SHP77 (cell line): ENCODE measurements around the gene TPPP3.
"Not testable (repeated sequence)": the region's sequence is repeated elsewhere in the genome, so short reads cannot be mapped to it uniquely, and the experiment has no call there.

Experiments used
- DNase-seq, 2 experiments: peaks; one replicate each; lab custom pipeline; 2025; lab: John Stamatoyannopoulos, UW

TPPP3 gene

GRCh38 chr16:67389911-67390815 is 3.1 kb downstream of the TPPP3 start:
- DNase-seq, result no peak

- DNase-seq, result no peak
Observed at GRCh38 chr16:67388591-67388990, 4.7 kb downstream of the TPPP3 start.

- DNase-seq, result no peak
Observed at GRCh38 chr16:67388191-67388590, 5.1 kb downstream of the TPPP3 start.

- no peak for DNase-seq
Observed at GRCh38 chr16:67387479-67388079, 5.7 kb downstream of the TPPP3 start.

GRCh38 chr16:67386861-67387455 is 6.3 kb downstream of the TPPP3 start:
- DNase-seq, result no peak

GRCh38 chr16:67384778-67385510 is 8.4 kb downstream of the TPPP3 start:
- no peak for DNase-seq

- DNase-seq, result no peak
Observed at GRCh38 chr16:67383284-67383683, 10.0 kb downstream of the TPPP3 start.

- DNase-seq, result no peak
Observed at GRCh38 chr16:67378642-67379041, 14.7 kb downstream of the TPPP3 start.

- DNase-seq, result not testable (repeated sequence)
Observed at GRCh38 chr16:67376012-67376411, 17.3 kb downstream of the TPPP3 start.

- no peak for DNase-seq
Observed at GRCh38 chr16:67372664-67373063, 20.6 kb downstream of the TPPP3 start.

- DNase-seq, result no peak
Observed at GRCh38 chr16:67370661-67371060, 22.6 kb downstream of the TPPP3 start.

GRCh38 chr16:67364600-67365235 is 28.6 kb downstream of the TPPP3 start:
- no peak for DNase-seq

GRCh38 chr16:67361038-67361437 is 32.3 kb downstream of the TPPP3 start:
- DNase-seq, result no peak

GRCh38 chr16:67359540-67360269 is 33.6 kb downstream of the TPPP3 start:
- not testable (repeated sequence) for DNase-seq

GRCh38 chr16:67357561-67357960 is 35.7 kb downstream of the TPPP3 start:
- no peak for DNase-seq

GRCh38 chr16:67356396-67356795 is 36.9 kb downstream of the TPPP3 start:
- DNase-seq, result no peak

GRCh38 chr16:67352463-67352862 is 40.8 kb downstream of the TPPP3 start:
- DNase-seq, result not testable (repeated sequence)

- no peak for DNase-seq
Observed at GRCh38 chr16:67350324-67350723, 43.0 kb downstream of the TPPP3 start.

GRCh38 chr16:67349172-67349571 is 44.1 kb downstream of the TPPP3 start:
- peak; percentile 37 to 42 for DNase-seq

- no peak for DNase-seq
Observed at GRCh38 chr16:67346341-67346740, 47.0 kb downstream of the TPPP3 start.

GRCh38 chr16:67345401-67345800 is 47.9 kb downstream of the TPPP3 start:
- no peak for DNase-seq
